OCI-LY7 (cell line): ENCODE data around the gene DHX15.

Experiments used
- CTCF ChIP-seq: fragments of 200-600 bp; sonication (generic); conservative IDR thresholded peaks from 2 replicates; pipeline ENCODE4 v1.5.1; 2014; ENCODE audit warnings: mild to moderate bottlenecking, antibody characterized with exemption, low read length, moderate library complexity, mixed read lengths
- EZH2phosphoT487 ChIP-seq: fragments of 200-600 bp; sonication (generic); IDR thresholded peaks from 2 replicates; pipeline ENCODE4 v1.6.1; 2018; ENCODE audit warnings: low read depth, borderline replicate concordance, mild to moderate bottlenecking, mixed run types, antibody characterized with exemption, low read length, moderate library complexity, mixed read lengths

DNA sequence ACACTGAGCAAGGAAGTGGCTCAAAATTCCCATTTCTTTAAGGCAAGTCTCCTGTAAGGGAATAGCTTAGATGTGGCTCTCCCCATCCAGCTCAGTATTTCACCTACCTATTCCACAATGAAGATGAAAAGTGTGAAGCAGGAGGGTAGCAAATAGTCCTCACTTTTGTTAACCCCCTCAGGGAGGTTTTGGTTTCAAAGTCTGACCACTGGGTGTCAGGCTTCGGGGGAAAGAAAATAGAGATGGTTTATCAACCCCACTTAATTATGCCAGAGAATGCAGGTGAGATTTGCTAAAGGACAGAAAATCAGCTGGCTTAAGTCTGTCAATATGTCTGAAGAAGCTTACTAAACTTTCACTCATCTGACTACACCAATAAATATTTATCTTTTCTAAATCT lies 69.5 kb downstream of the DHX15 start:
- TF ChIP-seq CTCF, result peak; percentile 68
- no peak for TF ChIP-seq EZH2phosphoT487
